ENCODE results near the gene CRYZL1. TPM values are rescaled to one million over a fixed set of nuclear protein-coding genes. Genes with fewer than 3 reads are reported as not detected.

Gene CRYZL1
- total RNA-seq, 1 donor from 2014 or later, result 43.6 TPM

DNA sequence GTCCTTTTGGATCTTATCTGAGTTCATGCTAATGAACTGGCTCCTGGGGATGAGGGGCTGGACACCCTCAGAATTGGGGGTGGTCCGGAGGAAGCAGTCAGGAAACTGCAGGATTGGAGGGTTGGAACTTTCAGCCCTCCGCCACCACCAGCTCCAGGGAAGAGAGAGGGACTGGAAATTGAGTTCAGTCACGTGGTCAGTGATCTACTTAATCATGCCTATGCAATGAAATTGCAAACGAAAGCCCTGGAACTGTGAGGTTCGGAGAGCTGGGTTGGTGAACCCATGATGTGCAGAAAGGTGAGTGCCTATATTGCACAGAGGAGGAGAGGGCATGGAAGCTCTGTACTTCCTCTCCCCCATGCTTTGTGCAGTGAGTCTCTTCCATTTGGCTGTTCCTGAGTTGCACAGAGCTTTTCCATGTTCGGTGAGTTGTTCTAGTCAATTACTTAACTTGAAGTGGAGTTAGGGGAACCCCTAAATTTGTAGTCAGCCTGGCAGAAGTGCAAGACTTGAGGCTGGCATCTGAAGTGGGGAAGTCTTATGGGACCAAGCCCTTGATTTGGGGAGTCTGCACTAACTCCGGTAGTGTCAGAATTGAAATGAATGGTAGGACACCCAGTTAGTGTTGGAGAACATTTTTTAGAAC lies 17.5 kb upstream of the CRYZL1 start:
- Mint-ChIP-seq H3K9me3 (ENCODE audit: unreplicated experiment) (peaks cover 15% of the 10 kb centered on the region), H3K4me1 (ENCODE audit: unreplicated experiment) (peaks cover 34% of the 10 kb centered on the region), H3K27me3 (ENCODE audit: unreplicated experiment) (no peaks in the 10 kb centered on the region), H3K36me3 (ENCODE audit: unreplicated experiment) (peaks cover 9% of the 10 kb centered on the region), H3K4me3 (ENCODE audit: unreplicated experiment) (no peak overlapping the region), H3K27ac (ENCODE audit: unreplicated experiment) (no peak overlapping the region)
- TF ChIP-seq, protein P1, sequence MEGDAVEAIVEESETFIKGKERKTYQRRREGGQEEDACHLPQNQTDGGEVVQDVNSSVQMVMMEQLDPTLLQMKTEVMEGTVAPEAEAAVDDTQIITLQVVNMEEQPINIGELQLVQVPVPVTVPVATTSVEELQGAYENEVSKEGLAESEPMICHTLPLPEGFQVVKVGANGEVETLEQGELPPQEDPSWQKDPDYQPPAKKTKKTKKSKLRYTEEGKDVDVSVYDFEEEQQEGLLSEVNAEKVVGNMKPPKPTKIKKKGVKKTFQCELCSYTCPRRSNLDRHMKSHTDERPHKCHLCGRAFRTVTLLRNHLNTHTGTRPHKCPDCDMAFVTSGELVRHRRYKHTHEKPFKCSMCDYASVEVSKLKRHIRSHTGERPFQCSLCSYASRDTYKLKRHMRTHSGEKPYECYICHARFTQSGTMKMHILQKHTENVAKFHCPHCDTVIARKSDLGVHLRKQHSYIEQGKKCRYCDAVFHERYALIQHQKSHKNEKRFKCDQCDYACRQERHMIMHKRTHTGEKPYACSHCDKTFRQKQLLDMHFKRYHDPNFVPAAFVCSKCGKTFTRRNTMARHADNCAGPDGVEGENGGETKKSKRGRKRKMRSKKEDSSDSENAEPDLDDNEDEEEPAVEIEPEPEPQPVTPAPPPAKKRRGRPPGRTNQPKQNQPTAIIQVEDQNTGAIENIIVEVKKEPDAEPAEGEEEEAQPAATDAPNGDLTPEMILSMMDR (IDR thresholded peaks at IDR 0.05), result no peak
- no peak for DNase-seq (ENCODE audit: extremely low spot score, unreplicated experiment)

- DNase-seq (ENCODE audit: extremely low spot score, unreplicated experiment), result no peak
- Mint-ChIP-seq H3K4me1 (ENCODE audit: unreplicated experiment) (peaks cover 34% of the 10 kb centered on the region), H3K9me3 (ENCODE audit: unreplicated experiment) (peaks cover 15% of the 10 kb centered on the region), H3K36me3 (ENCODE audit: unreplicated experiment) (peaks cover 9% of the 10 kb centered on the region), H3K27me3 (ENCODE audit: unreplicated experiment) (no peaks in the 10 kb centered on the region), H3K27ac (ENCODE audit: unreplicated experiment) (peak overlapping the region; percentile 36), H3K4me3 (ENCODE audit: unreplicated experiment) (no peak overlapping the region)
- TF ChIP-seq, protein P1 (IDR thresholded peaks at IDR 0.05), result no peak
These were observed 15.7 kb upstream of the CRYZL1 start for GRCh38 chr21:33657124-33657820.

DNA sequence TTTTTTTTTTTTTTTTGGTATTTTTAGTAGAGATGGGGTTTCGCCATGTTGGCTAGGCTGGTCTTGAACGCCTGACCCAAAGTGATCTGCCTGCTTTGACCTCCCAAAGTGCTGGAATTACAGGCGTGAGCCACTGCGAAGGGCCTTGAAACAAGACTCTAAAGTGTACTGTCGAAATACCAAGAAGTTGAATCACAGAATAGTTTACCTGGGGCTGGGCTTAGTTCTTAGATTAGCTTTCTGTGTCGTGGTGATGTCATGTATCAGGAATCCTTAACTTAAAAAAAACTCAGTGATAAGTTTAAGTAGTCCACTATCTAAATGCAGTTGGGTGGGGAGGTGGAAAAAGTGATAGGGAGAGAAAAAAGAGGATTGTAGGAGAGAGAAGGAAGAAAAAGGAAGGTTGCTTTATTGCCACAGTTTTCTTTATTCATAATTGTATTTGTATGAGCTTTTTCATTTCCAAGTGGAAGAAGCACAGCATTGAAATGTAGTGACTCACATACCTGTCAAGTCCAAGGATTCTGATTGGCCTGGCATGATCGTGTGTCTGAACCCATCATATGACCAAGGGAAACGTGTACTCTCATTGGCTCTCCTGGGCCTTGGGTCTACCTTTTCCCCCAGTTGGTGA lies 14.2 kb upstream of the CRYZL1 start:
- H3K4me3 Mint-ChIP-seq (ENCODE audit: unreplicated experiment), result no peak overlapping the region
- TF ChIP-seq, protein P1 (IDR thresholded peaks at IDR 0.05), result no peak
- DNase-seq (ENCODE audit: extremely low spot score, unreplicated experiment), result no peak
- H3K36me3 Mint-ChIP-seq (ENCODE audit: unreplicated experiment), result peaks cover 2% of the 10 kb centered on the region
- H3K27me3 Mint-ChIP-seq (ENCODE audit: unreplicated experiment), result no peaks in the 10 kb centered on the region
- peaks cover 4% of the 10 kb centered on the region for H3K9me3 Mint-ChIP-seq (ENCODE audit: unreplicated experiment)
- H3K4me1 Mint-ChIP-seq (ENCODE audit: unreplicated experiment), result peaks cover 43% of the 10 kb centered on the region
- H3K27ac Mint-ChIP-seq (ENCODE audit: unreplicated experiment), result peak overlapping the region; percentile 70

GRCh38 chr21:33654412-33654811 lies 12.9 kb upstream of the CRYZL1 start:
- no peaks in the 10 kb centered on the region for H3K9me3 Mint-ChIP-seq (ENCODE audit: unreplicated experiment)
- H3K4me3 Mint-ChIP-seq (ENCODE audit: unreplicated experiment), result no peak overlapping the region
- no peak overlapping the region for H3K27ac Mint-ChIP-seq (ENCODE audit: unreplicated experiment)
- DNase-seq (ENCODE audit: extremely low spot score, unreplicated experiment), result no peak
- H3K27me3 Mint-ChIP-seq (ENCODE audit: unreplicated experiment), result no peaks in the 10 kb centered on the region
- H3K4me1 Mint-ChIP-seq (ENCODE audit: unreplicated experiment), result peaks cover 44% of the 10 kb centered on the region
- H3K36me3 Mint-ChIP-seq (ENCODE audit: unreplicated experiment), result peaks cover 2% of the 10 kb centered on the region
- TF ChIP-seq, protein P1 (IDR thresholded peaks at IDR 0.05), result no peak
